ENCODE measurements around the gene CPE.

Gene CPE

GRCh38 chr4:165470009-165470408, 91.2 kb downstream of the CPE start:
- TF ChIP-seq TAF1 (IDR thresholded peaks at IDR 0.05; ENCODE audit: borderline replicate concordance, insufficient read depth, low read length), result no peak
- TF ChIP-seq POLR2AphosphoS5 (IDR thresholded peaks at IDR 0.05; ENCODE audit: low read depth, low read length), result no peak
- TF ChIP-seq SIN3A (IDR thresholded peaks at IDR 0.05; ENCODE audit: borderline replicate concordance, insufficient read depth, low read length), result no peak
- no peak for TF ChIP-seq FOXP2 (optimal IDR thresholded peaks at IDR 0.05; ENCODE audit: borderline replicate concordance, extremely low read depth, extremely low read length, insufficient read depth)
- TF ChIP-seq REST (IDR thresholded peaks at IDR 0.05; ENCODE audit: insufficient read depth in 1 of 2, low read depth in 2 of 2, low read length in 2 of 2), result no peak

- TF ChIP-seq SIN3A (IDR thresholded peaks at IDR 0.05; ENCODE audit: borderline replicate concordance, insufficient read depth, low read length) (no peak), REST (IDR thresholded peaks at IDR 0.05; ENCODE audit: insufficient read depth in 1 of 2, low read depth in 2 of 2, low read length in 2 of 2) (no peak), POLR2AphosphoS5 (IDR thresholded peaks at IDR 0.05; ENCODE audit: low read depth, low read length) (no peak), FOXP2 (optimal IDR thresholded peaks at IDR 0.05; ENCODE audit: borderline replicate concordance, extremely low read depth, extremely low read length, insufficient read depth) (no peak), TAF1 (IDR thresholded peaks at IDR 0.05; ENCODE audit: borderline replicate concordance, insufficient read depth, low read length) (no peak)
These were observed 94.3 kb downstream of the CPE start for GRCh38 chr4:165472943-165473676.

GRCh38 chr4:165474784-165475705, 96.2 kb downstream of the CPE start:
- TF ChIP-seq POLR2AphosphoS5 (IDR thresholded peaks at IDR 0.05; ENCODE audit: low read depth, low read length), result no peak
- no peak for TF ChIP-seq FOXP2 (optimal IDR thresholded peaks at IDR 0.05; ENCODE audit: borderline replicate concordance, extremely low read depth, extremely low read length, insufficient read depth)
- no peak for TF ChIP-seq TAF1 (IDR thresholded peaks at IDR 0.05; ENCODE audit: borderline replicate concordance, insufficient read depth, low read length)
- TF ChIP-seq REST (IDR thresholded peaks at IDR 0.05; ENCODE audit: insufficient read depth in 1 of 2, low read depth in 2 of 2, low read length in 2 of 2), result no peak
- TF ChIP-seq SIN3A (IDR thresholded peaks at IDR 0.05; ENCODE audit: borderline replicate concordance, insufficient read depth, low read length), result no peak

- TF ChIP-seq REST (IDR thresholded peaks at IDR 0.05; ENCODE audit: insufficient read depth in 1 of 2, low read depth in 2 of 2, low read length in 2 of 2) (no peak), FOXP2 (optimal IDR thresholded peaks at IDR 0.05; ENCODE audit: borderline replicate concordance, extremely low read depth, extremely low read length, insufficient read depth) (no peak), TAF1 (IDR thresholded peaks at IDR 0.05; ENCODE audit: borderline replicate concordance, insufficient read depth, low read length) (no peak), SIN3A (IDR thresholded peaks at IDR 0.05; ENCODE audit: borderline replicate concordance, insufficient read depth, low read length) (no peak), POLR2AphosphoS5 (IDR thresholded peaks at IDR 0.05; ENCODE audit: low read depth, low read length) (no peak)
These were observed 96.9 kb downstream of the CPE start for GRCh38 chr4:165475706-165476070.

Data from PFSK-1 (cell line).